Endothelial cell of umbilical vein (primary cell): ENCODE data around the gene LCLAT1.

Experiments used
- POLR2A ChIP-seq: IDR thresholded peaks from 2 replicates; pipeline ENCODE4 v1.6.1; 2012; ENCODE audit warnings: low read depth, mild to moderate bottlenecking, control low read depth, low read length
- POLR2AphosphoS5 ChIP-seq: IDR thresholded peaks from 2 replicates; pipeline ENCODE4 v1.6.1; 2012; ENCODE audit warnings: low read depth, mild to moderate bottlenecking, control low read depth, low read length, moderate library complexity; ENCODE audit not compliant: insufficient read depth
- TF ChIP-seq, protein P1 (sequence below), 2 donors: IDR thresholded peaks; 1 replicate in 1 of 2; 2 replicates in 1 of 2; pipeline ENCODE4 v1.5.1; 2011; ENCODE audit warnings: low read length in 2 of 2, mild to moderate bottlenecking in 2 of 2, moderate library complexity in 2 of 2, control low read depth in 1 of 2, inconsistent platforms in 1 of 2, low read depth in 1 of 2; ENCODE audit not compliant: insufficient read depth in 1 of 2; ENCODE audit errors: extremely low read depth in 1 of 2

DNA sequence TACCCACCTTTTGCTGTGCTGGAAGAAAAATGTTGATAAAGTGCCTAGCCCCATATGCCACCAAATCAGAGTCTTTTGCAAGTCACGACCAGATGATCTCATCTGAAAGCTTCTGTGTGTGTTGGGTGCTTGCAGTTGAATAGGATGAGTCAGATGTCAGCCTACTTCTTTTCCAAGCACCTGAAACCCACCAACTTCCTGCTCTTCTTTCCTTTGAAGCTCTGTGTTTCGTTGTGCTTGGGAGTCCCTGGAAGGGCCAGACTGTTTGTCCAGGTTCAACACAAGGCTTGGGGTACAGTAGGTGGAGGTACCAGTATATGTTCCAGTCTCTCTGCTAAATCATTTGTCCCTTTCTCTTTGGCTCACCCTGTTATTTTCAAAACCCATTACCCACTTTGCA is 36.8 kb upstream of the LCLAT1 start:
- TF ChIP-seq, protein P1, sequence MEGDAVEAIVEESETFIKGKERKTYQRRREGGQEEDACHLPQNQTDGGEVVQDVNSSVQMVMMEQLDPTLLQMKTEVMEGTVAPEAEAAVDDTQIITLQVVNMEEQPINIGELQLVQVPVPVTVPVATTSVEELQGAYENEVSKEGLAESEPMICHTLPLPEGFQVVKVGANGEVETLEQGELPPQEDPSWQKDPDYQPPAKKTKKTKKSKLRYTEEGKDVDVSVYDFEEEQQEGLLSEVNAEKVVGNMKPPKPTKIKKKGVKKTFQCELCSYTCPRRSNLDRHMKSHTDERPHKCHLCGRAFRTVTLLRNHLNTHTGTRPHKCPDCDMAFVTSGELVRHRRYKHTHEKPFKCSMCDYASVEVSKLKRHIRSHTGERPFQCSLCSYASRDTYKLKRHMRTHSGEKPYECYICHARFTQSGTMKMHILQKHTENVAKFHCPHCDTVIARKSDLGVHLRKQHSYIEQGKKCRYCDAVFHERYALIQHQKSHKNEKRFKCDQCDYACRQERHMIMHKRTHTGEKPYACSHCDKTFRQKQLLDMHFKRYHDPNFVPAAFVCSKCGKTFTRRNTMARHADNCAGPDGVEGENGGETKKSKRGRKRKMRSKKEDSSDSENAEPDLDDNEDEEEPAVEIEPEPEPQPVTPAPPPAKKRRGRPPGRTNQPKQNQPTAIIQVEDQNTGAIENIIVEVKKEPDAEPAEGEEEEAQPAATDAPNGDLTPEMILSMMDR (IDR thresholded peaks at IDR 0.05; ENCODE audit: extremely low read depth in 1 of 2, insufficient read depth in 1 of 2, low read depth in 1 of 2, low read length in 2 of 2), result no peak
- TF ChIP-seq POLR2AphosphoS5 (no peak), POLR2A (no peak)
